K562 treated with DMSO at 1 percent for 48 hours (cell line): ENCODE results near the gene MT1X. TPM values are rescaled to one million over a fixed set of nuclear protein-coding genes. Genes with fewer than 3 reads are reported as not detected.

ENCODE experiments used
- total RNA-seq: library from RNA; unstranded; fragments of 300-600 nt; gene quantifications from 2 replicates; pipeline ENCODE4 v1.2.3, GENCODE V29; 2022; ENCODE audit warnings: low replicate concordance; ENCODE audit errors: extremely low read depth

MT1X gene
- total RNA-seq = not detected in 2 replicates

GRCh38 chr16:56681939-56682702 is at the start of gene MT1X:
TSS of gene MT1X (plus strand) at chr16:56682470. CDS start at chr16:56682541, 71 bp downstream.

GRCh38 chr16:56637814-56638750 is 44.2 kb upstream of the MT1X start, which contains the start of gene MT1A:
TSS of gene MT1A (plus strand) at chr16:56638666. CDS start at chr16:56638739, 73 bp downstream.

GRCh38 chr16:56651586-56651985 is 30.7 kb upstream of the MT1X start, which contains the start of gene MT1B:
TSS of gene MT1B (plus strand) at chr16:56651886. CDS start at chr16:56651954, 68 bp downstream.

GRCh38 chr16:56657555-56658326 is 24.5 kb upstream of the MT1X start, which contains the start of gene MT1F:
TSS of gene MT1F (plus strand) at chr16:56657959. CDS start at chr16:56658059, 100 bp downstream.

GRCh38 chr16:56667581-56668571 is 14.4 kb upstream of the MT1X start, which contains the start of gene MT1G:
TSS of gene MT1G (minus strand) at chr16:56668065. CDS start at chr16:56667993, 72 bp downstream.

GRCh38 chr16:56669005-56669839 is 13.0 kb upstream of the MT1X start, which contains the start of gene MT1H:
TSS of gene MT1H (plus strand) at chr16:56669814. CDS start at chr16:56669885, 71 bp downstream.

GRCh38 chr16:56729735-56730662 is 47.7 kb downstream of the MT1X start, which contains the start of gene NUP93:
TSS of gene NUP93 (plus strand) at chr16:56730129. CDS start at chr16:56748248, 18,119 bp downstream.

Other genes starting within 250 kb of the MT1X start
- not detected in 2 replicates for gene NUDT21, start 231.1 kb upstream of the MT1X start, total RNA-seq
- gene OGFOD1, start 230.9 kb upstream of the MT1X start, total RNA-seq = not detected in 2 replicates
- not detected in 2 replicates for gene BBS2, start 162.4 kb upstream of the MT1X start, total RNA-seq
- not detected in 2 replicates for gene MT4, start 117.4 kb upstream of the MT1X start, total RNA-seq
- not detected in 2 replicates for gene MT3, start 92.9 kb upstream of the MT1X start, total RNA-seq
- not detected in 2 replicates for gene MT2A, start 73.9 kb upstream of the MT1X start, total RNA-seq
- gene MT1E, start 56.7 kb upstream of the MT1X start, total RNA-seq = not detected in 2 replicates
- not detected in 2 replicates for gene MT1M, start 49.8 kb upstream of the MT1X start, total RNA-seq
- gene MT1A, start 43.8 kb upstream of the MT1X start, total RNA-seq = not detected in 2 replicates
- not detected in 2 replicates for gene MT1B, start 30.6 kb upstream of the MT1X start, total RNA-seq
- not detected in 2 replicates for gene MT1F, start 24.5 kb upstream of the MT1X start, total RNA-seq
- not detected in 2 replicates for gene MT1G, start 14.4 kb upstream of the MT1X start, total RNA-seq
- gene MT1H, start 12.7 kb upstream of the MT1X start, total RNA-seq = not detected in 2 replicates
- 184 TPM in 1 of 2 replicates, not detected in the other for gene NUP93, start 47.7 kb downstream of the MT1X start, total RNA-seq
- not detected in 2 replicates for gene SLC12A3, start 182.7 kb downstream of the MT1X start, total RNA-seq
- not detected in 2 replicates for gene HERPUD1, start 249.7 kb downstream of the MT1X start, total RNA-seq